ENCODE results near the gene UTS2R.
"Not testable (repeated sequence)": the region's sequence is repeated elsewhere in the genome, so short reads cannot be mapped to it uniquely, and the experiment has no call there.

The UTS2R gene

GRCh38 chr17:82372249-82373071 is 895 bp downstream of the UTS2R start:
- Histone ChIP-seq H3K23ac (ENCODE audit: low read depth, low read length, poor library complexity) (peak overlapping the region; percentile 20), H3K79me1 (ENCODE audit: low read depth, low read length) (peaks cover 8% of the 10 kb centered on the region), H3K4me1 (ENCODE audit: control insufficient read depth in 2 of 2, insufficient read depth in 1 of 2, low read depth in 1 of 2, low read length in 2 of 2) (peaks cover 7 to 16% of the 10 kb centered on the region in 2 donors), H4K8ac (ENCODE audit: low read depth, low read length) (no peak overlapping the region), H3K27me3 (ENCODE audit: control insufficient read depth in 3 of 3, insufficient read depth in 3 of 3, low read depth in 1 of 3, low read length in 3 of 3) (peaks cover 6 to 39% (median 37%) of the 10 kb centered on the region in 3 experiments), H3K9ac (ENCODE audit: low read depth, low read length, poor library complexity) (no peak overlapping the region), H2AFZ (ENCODE audit: low read length) (peak overlapping the region; percentile 67), H3K4ac (ENCODE audit: low read length) (no peak overlapping the region), H3K9me3 (replicated peaks in 1 of 2; ENCODE audit: control insufficient read depth in 2 of 2, insufficient read depth in 1 of 2, low read depth in 1 of 2, low read length in 2 of 2) (peaks cover 3 to 5% of the 10 kb centered on the region in 2 donors), H2BK5ac (ENCODE audit: low read length) (peak overlapping the region; percentile 75), H2BK12ac (ENCODE audit: low read length) (peak overlapping the region; percentile 14), H3K14ac (ENCODE audit: low read length) (peak overlapping the region; percentile 56), H3K36me3 (replicated peaks in 1 of 2; ENCODE audit: control insufficient read depth in 2 of 2, insufficient read depth in 2 of 2, low read length in 2 of 2) (no peaks in the 10 kb centered on the region), H3K4me3 (ENCODE audit: low read length in 2 of 2) (no peak overlapping the region), H2AK5ac (ENCODE audit: low read depth, low read length) (peak overlapping the region; percentile 70), H3K27ac (replicated peaks; ENCODE audit: low read length) (no peak overlapping the region), H3K4me2 (ENCODE audit: insufficient read depth, low read length, poor library complexity, severe bottlenecking) (peak overlapping the region; percentile 89), H2BK15ac (ENCODE audit: low read length) (peak overlapping the region; percentile 75), H4K91ac (ENCODE audit: low read depth, low read length, poor library complexity) (no peak overlapping the region), H3K18ac (ENCODE audit: low read length) (peak overlapping the region; percentile 96), H2BK120ac (ENCODE audit: low read depth, low read length) (no peak overlapping the region)
- no peak for DNase-seq (ENCODE audit: low spot score)
- WGBS, 2 donors (ENCODE audit: extremely low coverage in 2 of 2, insufficient read length in 2 of 2, insufficient replicate concordance in 1 of 2) = no CpG with 5 or more reads among the region's 41 CpGs

DNA sequence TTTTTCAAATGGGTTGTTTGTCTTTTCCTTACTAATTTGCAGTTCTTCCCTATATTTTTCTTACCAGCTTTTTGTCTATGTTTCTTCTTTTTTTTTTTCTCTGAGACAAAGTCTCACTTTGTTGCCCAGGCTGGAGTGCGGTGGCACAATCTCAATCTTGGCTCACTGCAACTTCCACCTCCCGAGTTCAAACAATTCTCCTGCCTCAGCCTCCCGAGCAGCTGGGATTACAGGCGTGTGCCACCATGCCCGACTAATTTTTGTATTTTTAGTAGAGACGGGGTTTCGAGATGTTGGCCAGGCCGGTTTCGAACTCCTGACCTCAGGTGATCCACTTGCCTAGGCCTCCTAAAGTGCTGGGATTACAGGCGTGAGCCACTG is 1.5 kb downstream of the UTS2R start:
- no CpG with 5 or more reads among the region's 10 CpGs for WGBS, 2 donors (ENCODE audit: extremely low coverage in 2 of 2, insufficient read length in 2 of 2, insufficient replicate concordance in 1 of 2)
- not testable (repeated sequence) for H4K8ac ChIP-seq (ENCODE audit: low read depth, low read length); H3K4ac ChIP-seq (ENCODE audit: low read length); H3K9me3 ChIP-seq (replicated peaks in 1 of 2; ENCODE audit: control insufficient read depth in 2 of 2, insufficient read depth in 1 of 2, low read depth in 1 of 2, low read length in 2 of 2); H3K18ac ChIP-seq (ENCODE audit: low read length); H3K9ac ChIP-seq (ENCODE audit: low read depth, low read length, poor library complexity); H4K91ac ChIP-seq (ENCODE audit: low read depth, low read length, poor library complexity); DNase-seq (ENCODE audit: low spot score); H2AFZ ChIP-seq (ENCODE audit: low read length); H2BK15ac ChIP-seq (ENCODE audit: low read length); H3K79me1 ChIP-seq (ENCODE audit: low read depth, low read length); H2AK5ac ChIP-seq (ENCODE audit: low read depth, low read length); H3K23ac ChIP-seq (ENCODE audit: low read depth, low read length, poor library complexity); H3K4me3 ChIP-seq (ENCODE audit: low read length in 2 of 2); H2BK12ac ChIP-seq (ENCODE audit: low read length); H3K14ac ChIP-seq (ENCODE audit: low read length); H3K4me2 ChIP-seq (ENCODE audit: insufficient read depth, low read length, poor library complexity, severe bottlenecking); H3K36me3 ChIP-seq (replicated peaks in 1 of 2; ENCODE audit: control insufficient read depth in 2 of 2, insufficient read depth in 2 of 2, low read length in 2 of 2); H3K27ac ChIP-seq (replicated peaks; ENCODE audit: low read length); H2BK120ac ChIP-seq (ENCODE audit: low read depth, low read length)
- Histone ChIP-seq H2BK5ac (ENCODE audit: low read length) (peak overlapping the region; percentile 75), H3K27me3 (ENCODE audit: control insufficient read depth in 3 of 3, insufficient read depth in 3 of 3, low read depth in 1 of 3, low read length in 3 of 3) (peaks cover 6 to 39% (median 37%) of the 10 kb centered on the region in 3 experiments), H3K4me1 (ENCODE audit: control insufficient read depth in 2 of 2, insufficient read depth in 1 of 2, low read depth in 1 of 2, low read length in 2 of 2) (peaks cover 9 to 16% of the 10 kb centered on the region in 2 donors)

- Histone ChIP-seq H3K4me1 (ENCODE audit: control insufficient read depth in 2 of 2, insufficient read depth in 1 of 2, low read depth in 1 of 2, low read length in 2 of 2) (peaks cover 10 to 16% of the 10 kb centered on the region in 2 donors), H3K14ac (ENCODE audit: low read length) (peak overlapping the region; percentile 71), H3K4me3 (ENCODE audit: low read length in 2 of 2) (no peak overlapping the region), H2BK15ac (ENCODE audit: low read length) (peak overlapping the region; percentile 98), H2BK12ac (ENCODE audit: low read length) (peak overlapping the region; percentile 84), H3K4ac (ENCODE audit: low read length) (no peak overlapping the region), H4K91ac (ENCODE audit: low read depth, low read length, poor library complexity) (no peak overlapping the region), H3K18ac (ENCODE audit: low read length) (peak overlapping the region; percentile 57), H2AK5ac (ENCODE audit: low read depth, low read length) (peak overlapping the region; percentile 61), H2BK5ac (ENCODE audit: low read length) (no peak overlapping the region), H2BK120ac (ENCODE audit: low read depth, low read length) (no peak overlapping the region), H3K27ac (replicated peaks; ENCODE audit: low read length) (no peak overlapping the region), H4K8ac (ENCODE audit: low read depth, low read length) (no peak overlapping the region), H3K4me2 (ENCODE audit: insufficient read depth, low read length, poor library complexity, severe bottlenecking) (no peak overlapping the region), H3K9ac (ENCODE audit: low read depth, low read length, poor library complexity) (no peak overlapping the region), H3K23ac (ENCODE audit: low read depth, low read length, poor library complexity) (peak overlapping the region; percentile 91), H3K79me1 (ENCODE audit: low read depth, low read length) (peaks cover 8% of the 10 kb centered on the region), H3K27me3 (ENCODE audit: control insufficient read depth in 3 of 3, insufficient read depth in 3 of 3, low read depth in 1 of 3, low read length in 3 of 3) (peaks cover 6 to 39% (median 37%) of the 10 kb centered on the region in 3 experiments), H2AFZ (ENCODE audit: low read length) (no peak overlapping the region), H3K9me3 (replicated peaks in 1 of 2; ENCODE audit: control insufficient read depth in 2 of 2, insufficient read depth in 1 of 2, low read depth in 1 of 2, low read length in 2 of 2) (peaks cover 3 to 5% of the 10 kb centered on the region in 2 donors), H3K36me3 (replicated peaks in 1 of 2; ENCODE audit: control insufficient read depth in 2 of 2, insufficient read depth in 2 of 2, low read length in 2 of 2) (no peaks in the 10 kb centered on the region)
- DNase-seq (ENCODE audit: low spot score) = no peak
- no CpG with 5 or more reads among the region's 37 CpGs for WGBS, 2 donors (ENCODE audit: extremely low coverage in 2 of 2, insufficient read length in 2 of 2, insufficient replicate concordance in 1 of 2)
Observed at GRCh38 chr17:82373731-82374625, 2.4 kb downstream of the UTS2R start.

All from neuronal stem cell (in vitro differentiated cells).